Astrocyte (in vitro differentiated cells and primary cell): ENCODE data around the gene SMOC2.

Source experiments
- CTCF ChIP-seq: IDR thresholded peaks from 2 replicates; pipeline ENCODE4 v1.5.1; 2011; ENCODE audit warnings: low read depth, mild to moderate bottlenecking, inconsistent platforms, low read length, moderate library complexity; ENCODE audit not compliant: insufficient read depth
- EZH2 ChIP-seq: IDR thresholded peaks from 2 replicates; pipeline ENCODE4 v1.6.1; 2012; ENCODE audit warnings: mild to moderate bottlenecking, low read length, inconsistent platforms; ENCODE audit not compliant: insufficient read depth

- no peak for TF ChIP-seq CTCF
- no peak for TF ChIP-seq EZH2
Observed at GRCh38 chr6:168479421-168479820, 38.4 kb downstream of the SMOC2 start.
